ENCODE measurements around the gene CD6. TPM values are rescaled to one million over a fixed set of nuclear protein-coding genes. Genes with fewer than 3 reads are reported as not detected.
A peak's percentile ranks its signal among the peaks of the same experiment; 100 is the strongest.

CD6 gene
- total and polyA plus RNA-seq, 10 of the 15 experiments (the other 5 are each of a cell fraction or from before 2014, with no cell fraction given) = 0.37 to 17.6 (median 6.2) TPM

GRCh38 chr11:61007383-61007955 lies 36.0 kb downstream of the CD6 start:
- no peak for FAIRE-seq
- Histone ChIP-seq H3K9ac (ENCODE audit: control insufficient read depth, insufficient read depth, low read length) (no peak overlapping the region), H2AFZ (ENCODE audit: control insufficient read depth, low read depth, low read length) (peak overlapping the region; percentile 18), H4K20me1 (ENCODE audit: control insufficient read depth, insufficient read depth) (no peaks in the 10 kb centered on the region), H3K27ac (ENCODE audit: control insufficient read depth, insufficient read depth) (no peak overlapping the region), H3K27me3 (replicated peaks in 1 of 2; ENCODE audit: control insufficient read depth in 2 of 2, insufficient read depth in 2 of 2, low read length in 1 of 2) (no peaks in the 10 kb centered on the region), H3K4me2 (ENCODE audit: control insufficient read depth, insufficient read depth) (peak overlapping the region; percentile 76), H3K9me3 (replicated peaks; ENCODE audit: control insufficient read depth, insufficient read depth, low read length) (no peaks in the 10 kb centered on the region), H3K79me2 (ENCODE audit: control insufficient read depth, insufficient read depth, low read length) (no peaks in the 10 kb centered on the region), H3K36me3 (ENCODE audit: control insufficient read depth in 2 of 2, insufficient read depth in 2 of 2, low read length in 1 of 2) (no peaks in the 10 kb centered on the region), H3K4me1 (ENCODE audit: control insufficient read depth, insufficient read depth, low read length) (peaks cover 21% of the 10 kb centered on the region), H3K4me3 (0 out of 2 replicates have a peak overlapping the region, but pooled peaks have one; percentile 36)
- peak; percentile 59 for ATAC-seq
- SMC1A ChIA-PET (ENCODE audit: uncharacterized antibody, unreplicated experiment) = interaction anchor here (0.7 to 1.2 kb wide), 3 partner anchors 89 to 152 kb away, joined by 3 read pairs; no protein-coding TSS in a partner anchor
- TF ChIP-seq GATAD2B (conservative IDR thresholded peaks at IDR 0.05; ENCODE audit: low read depth) (0 out of 2 replicates have a peak, but pooled peaks have one; percentile 49), EGR1 (IDR thresholded peaks at IDR 0.05; ENCODE audit: borderline replicate concordance in 1 of 2, low read depth in 2 of 2, low read length in 2 of 2) (peak in 1 of 2 experiments; percentile 45; a peak in 1 of 3 replicates), FOXK2 (IDR thresholded peaks at IDR 0.05) (no peak), NKRF (conservative IDR thresholded peaks at IDR 0.05) (0 out of 2 replicates have a peak, but pooled peaks have one; percentile 25), BHLHE40 (IDR thresholded peaks at IDR 0.05; ENCODE audit: borderline replicate concordance in 1 of 2, low read depth in 2 of 2, low read length in 1 of 2) (peak in 1 of 2 experiments; percentile 62; a peak in 2 of 4 replicates), BACH1 (IDR thresholded peaks at IDR 0.05; ENCODE audit: borderline replicate concordance) (0 out of 2 replicates have a peak, but pooled peaks have one; percentile 20), IRF5 (IDR thresholded peaks at IDR 0.05; ENCODE audit: borderline replicate concordance) (no peak), PRDM15 (CRISPR knock-in tag; IDR thresholded peaks at IDR 0.05) (no peak), POLR2A (IDR thresholded peaks at IDR 0.05; ENCODE audit: low read depth, low read length) (no peak), RCOR1 (conservative IDR thresholded peaks at IDR 0.05; ENCODE audit: low read depth, low read length) (no peak), IKZF1 (conservative IDR thresholded peaks at IDR 0.05) (peak; percentile 67), LARP7 (IDR thresholded peaks at IDR 0.05) (peak; percentile 52; the same call in 1 of the 2 replicates)
- intact Hi-C loops (cut with micrococcal nuclease; ENCODE audit: unreplicated experiment) = no loop called here
- DNase-seq (ENCODE audit: low read depth, low spot score) = no peak
- RAD21 ChIA-PET (ENCODE audit: unreplicated experiment) = interaction anchor here (1.9 kb wide), 1 partner anchor 91 kb away, joined by 6 read pairs; no protein-coding TSS in a partner anchor
- BruUV-seq (replicated peaks) = no TSS peak
- POLR2A ChIA-PET = interaction anchor here (0.5 kb wide), 1 partner anchor 44 kb away, joined by 3 read pairs; no protein-coding TSS in a partner anchor
- in situ Hi-C loops (cut with MboI) = no loop called here
- WGBS (ENCODE audit: insufficient coverage, insufficient replicate concordance, low lambda C conversion rate, missing lambda C conversion rate) = 11% methylated on average over 40 of the region's 52 CpGs
- CTCF ChIA-PET = no interaction called here
